Measurements from ENCODE around the gene SLU7.
"Not testable (repeated sequence)": the region's sequence is repeated elsewhere in the genome, so short reads cannot be mapped to it uniquely, and the experiment has no call there.

SLU7 gene

GRCh38 chr5:160450164-160450932 is 31.5 kb upstream of the SLU7 start:
- no peak for DNase-seq (ENCODE audit: low spot score)

GRCh38 chr5:160449458-160449857 is 30.6 kb upstream of the SLU7 start:
- no peak for DNase-seq (ENCODE audit: low spot score)

- no peak for DNase-seq (ENCODE audit: low spot score)
Observed at GRCh38 chr5:160448886-160449285, 30.0 kb upstream of the SLU7 start.

GRCh38 chr5:160445751-160446150 is 26.9 kb upstream of the SLU7 start:
- DNase-seq (ENCODE audit: low spot score) = no peak

- DNase-seq (ENCODE audit: low spot score) = no peak
Observed at GRCh38 chr5:160445132-160445531, 26.3 kb upstream of the SLU7 start.

GRCh38 chr5:160444407-160444806 is 25.5 kb upstream of the SLU7 start:
- DNase-seq (ENCODE audit: low spot score) = no peak

GRCh38 chr5:160442824-160443431 is 24.0 kb upstream of the SLU7 start:
- DNase-seq (ENCODE audit: low spot score) = no peak

GRCh38 chr5:160441311-160441781 is 22.5 kb upstream of the SLU7 start:
- no peak for DNase-seq (ENCODE audit: low spot score)

GRCh38 chr5:160439205-160439600 is 20.3 kb upstream of the SLU7 start:
- DNase-seq (ENCODE audit: low spot score) = peak; percentile 90

GRCh38 chr5:160438316-160439204 is 19.7 kb upstream of the SLU7 start:
- DNase-seq (ENCODE audit: low spot score) = peak; percentile 58

- DNase-seq (ENCODE audit: low spot score) = no peak
Observed at GRCh38 chr5:160437271-160437670, 18.4 kb upstream of the SLU7 start.

GRCh38 chr5:160436661-160437060 is 17.8 kb upstream of the SLU7 start:
- DNase-seq (ENCODE audit: low spot score) = not testable (repeated sequence)

- DNase-seq (ENCODE audit: low spot score) = no peak
Observed at GRCh38 chr5:160436017-160436416, 17.1 kb upstream of the SLU7 start.

- DNase-seq (ENCODE audit: low spot score) = no peak
Observed at GRCh38 chr5:160435532-160435931, 16.7 kb upstream of the SLU7 start.

- DNase-seq (ENCODE audit: low spot score) = peak; percentile 71
Observed at GRCh38 chr5:160434022-160434531, 15.2 kb upstream of the SLU7 start.

- no peak for DNase-seq (ENCODE audit: low spot score)
Observed at GRCh38 chr5:160432787-160433186, 13.9 kb upstream of the SLU7 start.

GRCh38 chr5:160432196-160432595 is 13.3 kb upstream of the SLU7 start:
- no peak for DNase-seq (ENCODE audit: low spot score)

- DNase-seq (ENCODE audit: low spot score) = no peak
Observed at GRCh38 chr5:160427607-160428006, 8.7 kb upstream of the SLU7 start.

- no peak for DNase-seq (ENCODE audit: low spot score)
Observed at GRCh38 chr5:160423099-160423498, 4.2 kb upstream of the SLU7 start.

- DNase-seq (ENCODE audit: low spot score) = peak; percentile 96
Observed at GRCh38 chr5:160421625-160422258, 2.9 kb upstream of the SLU7 start, which contains the start of gene PTTG1. Gene PTTG1, plus strand, starts transcription at chr5:160421855. Its CDS starts 458 bp downstream, at chr5:160422313.

- no peak for DNase-seq (ENCODE audit: low spot score)
Observed at GRCh38 chr5:160420331-160420610, 1.4 kb upstream of the SLU7 start.

Data from ecto neural progenitor cell (in vitro differentiated cells).